Upper lobe of left lung (tissue), 6 donors: ENCODE data around the gene PHF1. TPM values are rescaled to one million over a fixed set of nuclear protein-coding genes. Genes with fewer than 3 reads are reported as not detected.
"Not testable (repeated sequence)": the region's sequence is repeated elsewhere in the genome, so short reads cannot be mapped to it uniquely, and the experiment has no call there.

Source experiments
- ATAC-seq, 2 donors: fragments of 200-7000 bp; cut with Tn5 transposase; one replicate each; pipeline ENCODE4 v1.9.1; 2022; ENCODE audit warnings: mild to moderate bottlenecking in 2 of 2, moderate library complexity in 2 of 2; ENCODE audit not compliant: low FRiP score in 2 of 2
- DNase-seq, 2 donors: peaks; one replicate each; pipeline ENCODE4 v3.0.0-alpha.2; 2019 to 2020
- H3K27ac ChIP-seq, 4 donors: fragments of 200-600 bp; sonication (generic); one replicate each; pipeline ENCODE4 v1.5.1; 2016 to 2019
- H3K27me3 ChIP-seq, 4 donors: fragments of 200-600 bp; sonication (generic); one replicate each; pipeline ENCODE4 v1.5.1; 2017 to 2019
- H3K36me3 ChIP-seq, 4 donors: fragments of 200-600 bp; sonication (generic); one replicate each; pipeline ENCODE4 v1.5.1; 2016 to 2019
- H3K4me1 ChIP-seq, 4 donors: fragments of 200-600 bp; sonication (generic); one replicate each; pipeline ENCODE4 v1.5.1; 2018 to 2019
- H3K4me3 ChIP-seq, 4 donors: fragments of 200-600 bp; sonication (generic); one replicate each; pipeline ENCODE4 v1.5.1; 2017 to 2019; ENCODE audit warnings: mild to moderate bottlenecking in 2 of 4, moderate library complexity in 1 of 4
- H3K9me3 ChIP-seq, 4 donors: fragments of 200-600 bp; sonication (generic); one replicate each; pipeline ENCODE4 v1.5.1; 2018 to 2019
- CTCF ChIP-seq, 6 experiments: fragments of 450-650 bp in 4 of 6; fragments of 200-600 bp in 2 of 6; sonication (generic) in 2 of 6; IDR thresholded peaks; one replicate each; pipeline ENCODE4 v1.5.1; 2016 to 2019; ENCODE audit warnings: antibody characterized with exemption in 6 of 6
- EP300 ChIP-seq, 4 donors: sonication (generic); formaldehyde crosslinking; IDR thresholded peaks; one replicate each; pipeline ENCODE4 v1.5.1; 2017; ENCODE audit warnings: antibody characterized with exemption in 4 of 4, control low read depth in 2 of 4
- POLR2A ChIP-seq, 4 donors: fragments of 450-650 bp; IDR thresholded peaks; one replicate each; pipeline ENCODE4 v1.5.1; 2016 to 2017; ENCODE audit warnings: antibody characterized with exemption in 4 of 4, mild to moderate bottlenecking in 2 of 4
- POLR2AphosphoS5 ChIP-seq, 2 donors: sonication (generic); formaldehyde crosslinking; IDR thresholded peaks; one replicate each; pipeline ENCODE4 v1.5.1; 2017; ENCODE audit warnings: antibody characterized with exemption in 2 of 2
- WGBS, 2 donors: methylation state at CpG; one replicate each; pipeline ENCODE4 v1.1.5; 2017 to 2018; 5-methylcytosine and 5-hydroxymethylcytosine counted together
- total RNA-seq, 6 donors: library from RNA; depleted of rRNA in 4 of 6; stranded (reverse); fragments of >200 nt in 4 of 6; gene quantifications; one replicate each; pipeline versions ENCODE4 v1.1.0 to v1.2.1, GENCODE V29; 2016 to 2021
- donor health status: DM: no; HTN: no; CAD: no; lungs with moderate emphysema.
- donor health status: DM: no; HTN: yes; CAD: no; lungs with severe emphysema.

Gene PHF1
- 100 to 1,000 TPM in 1 of 6 donors, 10 to 100 TPM in 5; 61.7 to 150 (median 65.5) TPM for total RNA-seq

GRCh38 chr6:33410711-33411631 is at the start of gene PHF1:
Gene PHF1, plus strand, starts transcription at chr6:33411014. Its CDS starts 1,250 bp downstream, at chr6:33412264.
- Histone ChIP-seq H3K27ac (peak within 1 kb of the TSS; percentile 96 to 99 (median 98)), H3K36me3 (peaks cover 6 to 39% (median 29%) of the 10 kb centered on the region in 4 donors), H3K4me1 (peaks cover 15 to 35% (median 21%) of the 10 kb centered on the region in 4 donors), H3K4me3 (peak within 1 kb of the TSS; percentile 81 to 99 (median 87)), H3K9me3 (no peaks in the 10 kb centered on the region), H3K27me3 (no peaks in the 10 kb centered on the region)
- WGBS, 2 donors = 2% methylated on average over 10 to 29 of the region's 67 CpGs
- DNase-seq = peak; percentile 78 to 94
- peak; percentile 82 to 90 for ATAC-seq
- peak; percentile 70 to 77 for TF ChIP-seq POLR2AphosphoS5 (IDR thresholded peaks at IDR 0.05)
- TF ChIP-seq CTCF (IDR thresholded peaks at IDR 0.05) = no peak
- peak in 1 of 4 donors; percentile 75 for TF ChIP-seq POLR2A (IDR thresholded peaks at IDR 0.05)
- no peak for TF ChIP-seq EP300 (IDR thresholded peaks at IDR 0.05)

DNA sequence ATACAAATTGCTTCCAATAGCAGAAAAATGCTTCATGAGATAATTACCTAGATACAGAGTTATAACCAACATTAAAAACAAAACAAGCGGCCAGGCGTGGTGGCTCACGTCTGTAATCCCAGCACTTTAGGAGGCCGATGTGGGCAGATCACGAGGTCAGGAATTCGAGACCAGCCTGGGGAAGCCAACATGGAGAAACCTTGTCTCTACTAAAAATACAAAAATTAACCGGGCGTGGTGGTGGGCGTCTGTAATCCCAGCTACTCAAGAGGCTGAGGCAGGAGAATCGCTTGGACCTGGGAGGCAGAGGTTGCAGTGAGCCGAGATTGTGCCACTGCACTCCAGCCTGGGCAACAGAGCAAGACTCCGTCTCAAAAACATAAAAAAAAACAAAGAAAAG is 47.3 kb upstream of the PHF1 start:
- ATAC-seq, H3K36me3 ChIP-seq, DNase-seq, H3K4me3 ChIP-seq, H3K27me3 ChIP-seq, H3K27ac ChIP-seq, H3K9me3 ChIP-seq, H3K4me1 ChIP-seq: not testable (repeated sequence)
- 92 to 93% methylated on average over 12 of the region's 12 CpGs for WGBS, 2 donors

GRCh38 chr6:33364475-33365205 is 46.2 kb upstream of the PHF1 start:
- 25 to 37% methylated on average over 7 of the region's 8 CpGs for WGBS, 2 donors
- H3K36me3 ChIP-seq, H3K27me3 ChIP-seq, H3K4me3 ChIP-seq, H3K4me1 ChIP-seq, H3K9me3 ChIP-seq: not testable (repeated sequence)
- peak overlapping the region; percentile 30 to 69 (median 63) for H3K27ac ChIP-seq
- DNase-seq (peak in 1 of 2 donors; percentile 84), ATAC-seq (peak; percentile 52 to 83)

- H3K9me3 ChIP-seq, H3K4me3 ChIP-seq, H3K36me3 ChIP-seq, H3K4me1 ChIP-seq, H3K27me3 ChIP-seq: not testable (repeated sequence)
- ATAC-seq (peak; percentile 40 to 46), DNase-seq (peak in 1 of 2 donors; percentile 37)
- peak overlapping the region; percentile 30 to 69 (median 63) for H3K27ac ChIP-seq
- WGBS, 2 donors = 79% methylated on average over 10 of the region's 10 CpGs; no CpG with 5 or more reads in 1 of the 2 donors
Observed at GRCh38 chr6:33365206-33365971, 45.4 kb upstream of the PHF1 start.

GRCh38 chr6:33367009-33367714 is 43.7 kb upstream of the PHF1 start:
- Histone ChIP-seq H3K36me3 (no peaks in the 10 kb centered on the region), H3K4me1 (peaks cover 0 to 4% (median 0%) of the 10 kb centered on the region in 4 donors), H3K27me3 (no peaks in the 10 kb centered on the region), H3K4me3 (no peak overlapping the region), H3K9me3 (no peaks in the 10 kb centered on the region), H3K27ac (no peak overlapping the region)
- ATAC-seq (no peak), DNase-seq (no peak)
- 70 to 86% methylated on average over 8 of the region's 8 CpGs for WGBS, 2 donors
- TF ChIP-seq POLR2AphosphoS5 (IDR thresholded peaks at IDR 0.05) = no peak
- no peak for TF ChIP-seq POLR2A (IDR thresholded peaks at IDR 0.05)
- no peak for TF ChIP-seq EP300 (IDR thresholded peaks at IDR 0.05)
- TF ChIP-seq CTCF (IDR thresholded peaks at IDR 0.05) = no peak

DNA sequence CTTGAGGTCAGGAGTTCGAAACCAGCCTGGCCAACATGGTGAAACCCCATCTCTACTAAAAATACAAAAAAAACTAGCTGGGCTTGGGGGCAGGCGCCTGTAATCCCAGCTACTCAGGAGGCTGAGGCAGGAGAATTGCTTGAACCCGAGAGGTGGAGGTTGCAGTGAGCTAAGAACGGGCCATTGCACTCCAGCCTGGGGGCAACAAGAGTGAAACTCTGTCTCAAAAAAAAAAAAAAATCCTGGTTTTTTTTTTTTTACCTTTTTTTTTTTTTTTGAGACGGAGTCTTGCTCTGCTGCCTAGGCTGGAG is 43.1 kb upstream of the PHF1 start:
- DNase-seq, H3K4me3 ChIP-seq, H3K36me3 ChIP-seq, H3K4me1 ChIP-seq, ATAC-seq, H3K27me3 ChIP-seq, H3K27ac ChIP-seq, H3K9me3 ChIP-seq: not testable (repeated sequence)
- WGBS, 2 donors = 87% methylated on average over 5 of the region's 5 CpGs

GRCh38 chr6:33371901-33372300 is 38.9 kb upstream of the PHF1 start:
- whole genome bisulfite sequencing, 2 donors = 84 to 86% methylated on average over 8 of the region's 8 CpGs
- not testable (repeated sequence) for H3K27me3 ChIP-seq, ATAC-seq, H3K4me3 ChIP-seq, H3K27ac ChIP-seq, H3K9me3 ChIP-seq, H3K36me3 ChIP-seq
- DNase-seq = peak in 1 of 2 donors; percentile 41
- peaks cover 23 to 35% (median 27%) of the 10 kb centered on the region in 4 donors for H3K4me1 ChIP-seq
